Breast epithelium (tissue), 3 donors: ENCODE data around the gene PPP1CC.

Experiments
- CTCF ChIP-seq, 3 donors: fragments of 450-650 bp; IDR thresholded peaks; one replicate each; pipeline ENCODE4 v1.5.1; 2016 to 2017; ENCODE audit warnings: antibody characterized with exemption in 3 of 3, mild to moderate bottlenecking in 3 of 3, moderate library complexity in 3 of 3
- POLR2A ChIP-seq: fragments of 450-650 bp; IDR thresholded peaks from one replicate; pipeline ENCODE4 v1.6.1; 2016; ENCODE audit warnings: antibody characterized with exemption, mild to moderate bottlenecking, moderate library complexity
- POLR2AphosphoS5 ChIP-seq, 3 donors: sonication (generic); formaldehyde crosslinking; IDR thresholded peaks; one replicate each; pipeline ENCODE4 v1.6.1; 2017; ENCODE audit warnings: antibody characterized with exemption in 3 of 3

DNA sequence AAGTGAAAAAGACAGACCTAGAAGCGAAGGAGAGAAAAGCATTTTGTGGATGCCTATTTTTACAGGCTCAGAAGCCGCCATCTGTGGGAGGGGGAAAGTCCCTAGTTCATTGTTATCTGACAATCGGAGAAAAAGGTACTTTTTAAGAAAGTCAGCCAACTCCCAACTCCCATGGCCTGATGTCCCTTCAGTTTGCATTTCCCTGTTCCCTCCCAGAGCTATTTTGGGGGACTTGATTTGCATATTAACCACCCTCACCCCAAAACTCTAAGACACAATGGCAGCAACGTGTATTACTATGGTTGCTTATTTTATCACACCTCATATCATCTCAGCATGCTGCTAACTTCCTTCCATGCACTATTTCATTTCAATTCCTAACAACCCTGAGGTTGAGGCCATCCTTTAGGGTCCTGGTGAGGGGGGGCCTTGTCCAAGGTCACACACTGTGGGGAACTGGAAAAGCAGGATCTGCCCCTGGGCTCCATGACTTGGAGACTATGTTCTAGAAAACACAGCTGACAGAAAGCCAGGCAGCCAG is 72.5 kb downstream of the PPP1CC start:
- no peak for TF ChIP-seq CTCF (IDR thresholded peaks at IDR 0.05)
- TF ChIP-seq POLR2A, result no peak
- no peak for TF ChIP-seq POLR2AphosphoS5 (IDR thresholded peaks at IDR 0.05)
